SK-MEL-5 (cell line): ENCODE data around the gene FRMPD2. TPM values are rescaled to one million over a fixed set of nuclear protein-coding genes. Genes with fewer than 3 reads are reported as not detected.

Source experiments
- DNase-seq: peaks from one replicate; pipeline ENCODE4 v3.0.0-alpha.2; 2016; ENCODE audit warnings: low read depth, low spot score
- in situ Hi-C: cut with HindIII; loops from 2 replicates; pipeline ENCODE4 v1.10.0; 2016; ENCODE audit warnings: low sequenced_read_pairs, high pct_unique_total_duplicates, low pct_unique_long_range_greater_than_20kb
- polyA plus RNA-seq, 2 experiments: library from polyadenylated mRNA; depleted of rRNA; stranded (reverse); fragments of >200 nt; gene quantifications; 2 replicates each; pipeline ENCODE4 v1.2.3, GENCODE V29; 2015
- total RNA-seq: library from RNA; depleted of rRNA; stranded (reverse); fragments of >200 nt; shearing (Covaris generic); gene quantifications from 2 replicates; pipeline ENCODE4 v1.2.3, GENCODE V29; 2014; rRNA removed

The FRMPD2 gene, protein sequence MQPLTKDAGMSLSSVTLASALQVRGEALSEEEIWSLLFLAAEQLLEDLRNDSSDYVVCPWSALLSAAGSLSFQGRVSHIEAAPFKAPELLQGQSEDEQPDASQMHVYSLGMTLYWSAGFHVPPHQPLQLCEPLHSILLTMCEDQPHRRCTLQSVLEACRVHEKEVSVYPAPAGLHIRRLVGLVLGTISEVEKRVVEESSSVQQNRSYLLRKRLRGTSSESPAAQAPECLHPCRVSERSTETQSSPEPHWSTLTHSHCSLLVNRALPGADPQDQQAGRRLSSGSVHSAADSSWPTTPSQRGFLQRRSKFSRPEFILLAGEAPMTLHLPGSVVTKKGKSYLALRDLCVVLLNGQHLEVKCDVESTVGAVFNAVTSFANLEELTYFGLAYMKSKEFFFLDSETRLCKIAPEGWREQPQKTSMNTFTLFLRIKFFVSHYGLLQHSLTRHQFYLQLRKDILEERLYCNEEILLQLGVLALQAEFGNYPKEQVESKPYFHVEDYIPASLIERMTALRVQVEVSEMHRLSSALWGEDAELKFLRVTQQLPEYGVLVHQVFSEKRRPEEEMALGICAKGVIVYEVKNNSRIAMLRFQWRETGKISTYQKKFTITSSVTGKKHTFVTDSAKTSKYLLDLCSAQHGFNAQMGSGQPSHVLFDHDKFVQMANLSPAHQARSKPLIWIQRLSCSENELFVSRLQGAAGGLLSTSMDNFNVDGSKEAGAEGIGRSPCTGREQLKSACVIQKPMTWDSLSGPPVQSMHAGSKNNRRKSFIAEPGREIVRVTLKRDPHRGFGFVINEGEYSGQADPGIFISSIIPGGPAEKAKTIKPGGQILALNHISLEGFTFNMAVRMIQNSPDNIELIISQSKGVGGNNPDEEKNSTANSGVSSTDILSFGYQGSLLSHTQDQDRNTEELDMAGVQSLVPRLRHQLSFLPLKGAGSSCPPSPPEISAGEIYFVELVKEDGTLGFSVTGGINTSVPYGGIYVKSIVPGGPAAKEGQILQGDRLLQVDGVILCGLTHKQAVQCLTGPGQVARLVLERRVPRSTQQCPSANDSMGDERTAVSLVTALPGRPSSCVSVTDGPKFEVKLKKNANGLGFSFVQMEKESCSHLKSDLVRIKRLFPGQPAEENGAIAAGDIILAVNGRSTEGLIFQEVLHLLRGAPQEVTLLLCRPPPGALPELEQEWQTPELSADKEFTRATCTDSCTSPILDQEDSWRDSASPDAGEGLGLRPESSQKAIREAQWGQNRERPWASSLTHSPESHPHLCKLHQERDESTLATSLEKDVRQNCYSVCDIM (N-terminal part only)
- total RNA-seq: not detected in 2 replicates
- polyA plus RNA-seq (2015; cell fraction: cytosol; rRNA removed): not detected in 2 replicates
- not detected in 2 replicates for polyA plus RNA-seq (2015; cell fraction: nucleus; rRNA removed)

DNA sequence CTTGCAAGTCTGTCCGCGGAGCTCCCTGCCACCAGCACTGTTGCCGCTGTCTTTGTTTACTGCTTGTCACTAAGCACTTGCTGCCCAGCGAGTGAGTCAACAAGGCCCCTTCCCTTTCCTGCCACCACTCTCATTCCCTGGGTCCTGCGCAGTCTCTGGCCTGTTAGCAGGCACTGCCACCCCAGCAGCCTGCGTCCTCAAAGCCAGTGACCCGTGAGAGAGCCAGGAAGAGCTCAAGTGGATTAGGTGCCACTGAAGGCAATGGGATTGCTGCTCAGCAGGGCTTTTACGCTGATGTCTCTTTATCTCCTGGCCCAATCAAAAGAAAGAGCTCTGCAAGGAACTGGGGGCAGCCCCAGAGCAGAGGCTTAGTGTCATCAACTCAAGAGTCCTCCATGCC is at the start of gene FRMPD2:
Gene FRMPD2 (minus strand): TSS at position 61 of the 400 bp plus-strand sequence. CDS start 129 bp downstream, outside the sequence.
- in situ Hi-C loops: no loop called here
- DNase-seq: no peak

- in situ Hi-C loops: no loop called here
- DNase-seq: no peak
These were observed 47.5 kb upstream of the FRMPD2 start for GRCh38 chr10:48322017-48322416.

- in situ Hi-C loops: no loop called here
- DNase-seq: no peak
These were observed 43.0 kb upstream of the FRMPD2 start for GRCh38 chr10:48317321-48317990.

GRCh38 chr10:48316236-48316635 is 41.7 kb upstream of the FRMPD2 start:
- in situ Hi-C loops: no loop called here
- no peak for DNase-seq

DNA sequence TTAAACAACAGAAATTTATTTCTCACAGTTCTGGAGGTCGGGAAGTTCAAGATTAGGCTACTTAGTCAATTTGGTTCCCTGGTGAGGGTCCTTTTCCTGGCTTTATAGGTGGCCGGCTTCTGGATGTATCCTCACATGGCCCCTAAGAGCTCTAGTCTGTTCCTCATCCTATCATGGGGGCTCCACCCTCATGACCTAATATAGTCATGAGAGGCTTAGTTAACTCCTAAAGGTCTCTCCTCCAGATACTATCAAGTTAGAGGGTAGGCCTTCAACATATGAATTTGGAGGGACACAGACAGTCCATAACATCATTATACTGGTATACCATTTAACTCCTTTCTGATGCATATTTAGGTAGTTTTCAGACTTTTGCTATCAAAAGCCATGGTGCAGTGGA is 39.6 kb upstream of the FRMPD2 start:
- no peak for DNase-seq
- in situ Hi-C loops: no loop called here

- in situ Hi-C loops: no loop called here
These were observed 35.3 kb upstream of the FRMPD2 start for GRCh38 chr10:48309711-48310226.

GRCh38 chr10:48307711-48308018 is 33.2 kb upstream of the FRMPD2 start:
- in situ Hi-C loops: no loop called here
- no peak for DNase-seq

More at GRCh38 chr10:48309711-48310226, 35.3 kb upstream of the FRMPD2 start:
- DNase-seq: no peak

- in situ Hi-C loops: no loop called here
- DNase-seq: peak; percentile 31
These were observed 32.6 kb upstream of the FRMPD2 start for GRCh38 chr10:48306870-48307710.

DNA sequence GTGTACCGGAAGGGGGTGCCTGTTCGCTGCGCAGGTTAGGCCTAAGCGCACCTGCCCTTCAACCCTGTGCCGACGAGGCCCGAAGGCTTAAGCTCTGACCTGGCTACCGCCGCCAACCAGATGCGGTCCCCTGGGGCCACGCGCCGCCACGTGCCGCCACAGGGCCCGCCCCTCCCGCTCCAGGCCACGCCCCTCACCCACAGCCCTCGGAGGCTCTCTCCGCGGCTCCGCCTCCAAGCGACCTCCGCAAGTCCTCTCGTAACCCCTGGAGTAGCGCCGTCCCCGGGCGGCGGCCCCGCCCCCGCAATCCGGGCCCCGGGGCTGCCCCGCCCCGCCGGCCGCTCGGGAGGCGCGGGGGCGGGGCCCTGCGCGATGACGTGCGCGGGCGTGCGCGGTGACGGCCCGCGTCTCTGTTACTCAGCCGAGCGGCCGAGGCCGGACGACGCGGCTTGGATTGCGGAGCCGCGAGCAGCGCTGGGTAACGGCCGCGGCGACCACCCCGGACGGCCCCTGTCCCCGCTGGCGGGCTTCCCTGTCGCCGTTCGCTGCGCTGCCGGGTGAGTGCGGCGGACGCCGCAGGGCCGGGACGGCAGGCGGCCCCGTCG is 31.9 kb upstream of the FRMPD2 start, which contains the start of gene MAPK8:
Gene MAPK8 (plus strand): TSS at position 413 of the 605 bp plus-strand sequence. CDS start 94,984 bp downstream, outside the sequence.
- peak; percentile 84 for DNase-seq
- in situ Hi-C loops: no loop called here

DNA sequence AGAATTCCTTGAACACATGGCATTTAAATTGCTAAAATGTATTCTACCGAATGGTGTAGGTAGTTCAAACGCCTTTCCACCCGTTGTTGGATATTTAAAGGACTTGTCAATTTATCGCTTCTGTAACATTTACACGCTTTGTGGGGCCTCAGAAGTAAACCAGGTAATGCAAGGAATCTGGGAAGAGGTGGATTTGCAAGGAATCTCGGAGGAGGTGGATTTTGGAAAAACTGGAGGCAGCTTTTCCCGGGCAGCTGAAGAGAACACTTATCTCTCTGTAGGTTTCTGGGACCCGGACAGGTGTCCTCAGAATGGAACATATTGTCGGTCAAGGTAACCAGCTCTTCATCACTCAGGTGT is 31.4 kb upstream of the FRMPD2 start:
- DNase-seq: no peak
- in situ Hi-C loops: no loop called here

DNA sequence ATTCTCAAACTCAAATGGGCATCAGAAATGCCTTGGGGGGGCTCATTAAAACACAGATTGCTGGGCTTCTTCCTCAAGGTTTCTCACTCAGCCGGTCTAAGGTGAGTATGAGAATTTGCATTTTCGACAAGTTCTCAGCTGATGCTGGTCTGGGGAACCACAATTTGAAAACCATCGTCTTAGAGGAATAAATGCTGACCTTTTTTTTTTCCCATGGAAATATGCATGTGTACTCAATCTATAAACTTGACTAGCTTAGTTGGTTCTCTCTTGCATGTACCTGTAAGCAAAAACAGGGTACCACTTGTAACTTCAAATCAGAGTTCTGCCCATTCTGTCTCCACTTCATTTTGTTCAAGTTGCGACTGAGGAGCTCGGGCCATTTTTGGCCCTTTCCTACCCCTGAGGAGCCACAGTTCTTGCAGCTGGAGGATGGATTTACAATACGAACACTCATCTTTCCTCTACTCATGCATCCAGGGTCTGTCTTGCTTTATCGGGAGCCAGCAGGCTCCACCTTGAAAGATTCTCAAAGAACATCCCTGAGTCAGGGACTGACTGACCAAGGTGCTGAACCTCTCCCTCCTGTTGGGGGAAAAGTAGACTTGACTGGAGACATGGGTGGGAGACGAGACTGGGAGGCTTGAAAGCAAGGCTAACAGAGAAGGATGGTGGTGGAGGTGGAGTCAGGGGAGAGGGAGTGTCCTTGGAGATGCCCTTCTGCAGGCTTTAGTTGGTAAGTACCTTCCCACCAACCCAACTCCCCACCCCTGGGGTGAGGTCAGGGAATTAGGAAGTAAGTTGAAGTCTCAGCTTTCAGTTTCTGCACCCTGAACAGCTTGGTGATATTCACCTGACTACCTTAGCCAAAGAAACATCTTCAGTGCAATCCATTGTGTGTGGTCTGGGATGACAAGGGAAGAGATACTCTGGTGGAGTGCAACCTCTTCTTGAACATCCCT is 28.3 kb upstream of the FRMPD2 start:
- in situ Hi-C loops: no loop called here
- DNase-seq: no peak

GRCh38 chr10:48300556-48300955 is 26.1 kb upstream of the FRMPD2 start:
- in situ Hi-C loops: no loop called here

GRCh38 chr10:48299692-48300091 is 25.2 kb upstream of the FRMPD2 start:
- in situ Hi-C loops: no loop called here
- DNase-seq: no peak

More at GRCh38 chr10:48300556-48300955, 26.1 kb upstream of the FRMPD2 start:
- DNase-seq: no peak

DNA sequence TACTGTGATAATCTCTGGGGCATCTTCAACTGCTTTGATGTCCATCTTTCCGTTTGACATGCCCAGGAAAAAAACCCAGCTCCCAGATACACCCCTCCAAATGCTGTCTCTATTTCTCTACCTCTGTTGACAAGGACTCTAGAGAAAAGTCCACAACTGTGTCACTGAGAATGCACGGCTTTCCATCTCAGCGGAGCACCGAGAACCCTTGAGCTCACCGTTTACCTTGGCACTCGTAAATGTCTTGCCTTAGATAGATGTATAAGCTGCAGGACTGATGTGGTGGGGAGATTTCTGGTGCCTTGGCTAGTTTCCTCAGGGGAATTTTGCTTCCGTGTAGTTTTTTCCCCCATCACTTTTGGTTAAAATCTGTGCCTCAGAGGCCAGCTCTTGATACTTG is 24.6 kb upstream of the FRMPD2 start:
- in situ Hi-C loops: no loop called here
- no peak for DNase-seq
